8988T (cell line): ENCODE results near the gene SUCLA2.

Source experiments
- DNase-seq: peaks from one replicate; pipeline ENCODE4 v3.0.0; 2011

The SUCLA2 gene

DNA sequence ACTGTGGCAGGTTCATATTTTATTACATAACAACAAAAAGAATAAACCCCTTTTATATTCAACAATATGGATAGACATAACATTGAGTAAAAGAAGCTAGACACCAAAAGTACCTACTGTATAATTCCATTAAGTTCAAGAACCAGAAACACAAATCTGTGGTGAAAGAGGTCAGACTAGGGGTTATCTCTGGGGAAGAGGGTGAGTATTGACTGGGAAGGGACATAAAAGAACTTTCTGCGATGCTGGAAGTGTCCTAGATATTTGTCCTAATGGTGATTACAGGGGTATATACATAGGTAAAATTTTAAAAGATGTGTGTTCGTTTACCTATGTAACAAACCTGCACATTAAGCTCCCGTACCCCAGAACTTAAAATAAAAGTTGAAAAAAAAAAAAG lies 103.0 kb downstream of the SUCLA2 start:
- no peak for DNase-seq

DNA sequence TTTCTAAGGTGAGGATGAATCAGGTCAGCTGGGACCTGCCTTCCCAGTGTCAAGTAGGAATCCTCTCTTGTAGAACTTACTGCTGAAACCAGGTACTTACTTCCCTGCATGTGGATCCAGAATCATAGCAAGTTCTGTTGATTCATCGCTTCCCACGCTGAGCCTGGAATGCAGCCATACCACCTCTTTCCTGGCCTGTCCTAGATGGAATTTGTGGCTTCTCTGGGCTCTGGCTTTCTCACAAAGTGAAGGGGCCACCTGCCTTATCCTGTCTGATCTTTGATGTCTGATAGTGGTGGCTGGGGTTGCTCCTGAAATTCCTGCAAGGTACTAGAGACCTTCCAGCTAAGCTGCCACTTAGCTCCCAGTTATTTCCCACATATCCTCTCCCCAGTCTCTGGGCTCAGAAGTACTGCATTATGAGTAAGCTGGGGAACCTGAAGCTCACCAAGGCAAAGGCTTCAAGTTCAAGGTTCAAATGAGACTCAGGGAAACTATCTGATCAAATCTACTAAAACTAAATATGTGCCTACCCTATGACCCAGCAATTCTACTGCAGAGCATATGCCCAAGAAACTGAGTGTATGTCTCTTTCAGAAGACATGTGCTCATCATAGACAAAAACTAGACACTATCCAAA lies 103.5 kb downstream of the SUCLA2 start:
- no peak for DNase-seq

DNA sequence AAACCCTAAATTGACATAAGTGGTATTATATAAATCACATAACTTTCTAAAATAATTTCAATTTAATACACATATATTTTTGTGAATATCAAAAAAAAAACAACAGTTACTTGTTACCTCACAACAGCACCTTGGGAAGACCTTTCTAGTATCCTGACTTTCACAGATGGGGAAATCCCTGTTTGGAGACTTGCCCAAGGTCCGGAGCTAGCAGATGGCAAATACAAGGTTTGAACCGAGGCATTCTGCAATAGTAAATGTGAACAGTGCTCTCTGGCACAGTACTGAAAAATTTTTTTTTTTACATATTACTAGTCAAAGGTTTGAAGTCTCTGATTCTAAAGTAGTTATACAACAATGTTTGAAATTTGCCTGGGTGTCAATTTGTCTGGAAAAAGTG lies 104.5 kb downstream of the SUCLA2 start:
- DNase-seq: no peak

DNA sequence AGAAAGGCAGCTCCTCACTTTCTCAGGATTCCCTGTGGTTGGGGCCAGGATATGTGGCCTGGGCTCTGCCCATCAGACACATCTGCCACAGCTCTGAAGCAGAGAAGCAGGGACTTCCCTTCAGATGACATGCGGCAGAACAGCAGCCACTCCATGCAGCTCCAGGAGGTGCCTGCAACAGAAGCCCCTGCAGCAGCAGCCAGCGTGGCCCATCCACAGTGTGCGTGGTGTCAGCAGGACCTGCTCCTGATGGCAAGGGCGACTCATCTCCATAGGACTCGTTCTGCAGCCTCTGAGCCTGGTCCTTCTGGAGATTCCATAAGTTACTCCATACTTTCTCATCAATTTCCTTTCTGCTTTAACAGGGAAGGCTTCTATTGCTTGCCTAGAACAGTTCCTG lies 105.0 kb downstream of the SUCLA2 start:
- DNase-seq: no peak

DNA sequence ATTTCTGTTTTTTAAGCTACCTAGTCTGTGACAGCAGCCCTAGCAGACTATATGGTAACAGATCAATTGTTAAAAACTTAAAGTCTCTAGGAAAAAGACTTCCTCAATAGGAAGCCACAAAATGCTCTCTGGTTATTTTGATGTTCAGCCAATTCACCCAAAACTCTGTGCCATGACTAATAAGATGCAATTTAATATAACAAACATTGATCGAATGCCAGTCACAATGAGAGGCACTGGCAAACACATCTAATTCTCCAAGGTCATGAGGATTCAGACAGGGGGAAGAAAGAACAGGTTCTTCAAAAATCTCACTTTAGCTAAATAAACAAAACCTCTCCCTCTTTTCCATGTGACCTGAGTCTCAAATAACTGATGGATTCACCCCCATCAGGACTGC lies 107.5 kb downstream of the SUCLA2 start:
- DNase-seq: no peak
